ENCODE results near the gene OOEP.

Gene OOEP

DNA sequence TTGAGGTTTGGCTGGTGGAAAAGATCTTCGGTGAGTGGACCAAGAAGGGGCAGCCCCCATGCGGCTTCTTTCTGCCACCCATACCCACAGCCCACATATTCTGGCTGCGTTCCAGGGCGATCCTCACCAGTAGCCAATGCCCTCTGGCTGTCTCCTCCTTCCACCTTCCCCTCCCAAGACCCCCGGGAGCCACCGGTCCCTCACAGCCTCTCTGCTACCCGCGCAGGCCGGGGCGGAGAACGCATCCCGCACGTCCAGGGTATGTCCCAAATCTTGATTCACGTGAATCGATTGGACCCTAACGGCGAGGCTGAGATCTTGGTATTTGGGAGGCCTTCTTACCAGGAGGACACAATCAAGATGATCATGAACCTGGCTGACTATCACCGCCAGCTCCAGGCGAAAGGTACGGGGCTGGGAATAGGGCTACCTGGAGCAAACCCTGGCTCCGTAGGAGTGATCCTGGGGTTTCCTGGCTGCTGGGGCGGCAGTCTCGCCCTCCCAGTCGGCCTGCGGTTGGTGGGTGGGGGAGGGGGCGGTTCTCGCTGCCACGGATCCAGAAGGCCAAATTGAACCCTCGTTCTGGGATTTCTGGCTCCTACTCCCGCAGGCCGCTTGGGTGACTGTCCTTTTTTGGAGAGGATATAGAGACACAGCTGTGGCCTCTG, 6.7 kb downstream of the OOEP start:
- no peak overlapping the region for H3K4me3 ChIP-seq (ENCODE audit: low read length)
- H3K9me3 ChIP-seq (ENCODE audit: control insufficient read depth, low read length) = no peaks in the 10 kb centered on the region
- no peaks in the 10 kb centered on the region for H3K27me3 ChIP-seq (ENCODE audit: control insufficient read depth, insufficient read depth, low read length)
- H3K36me3 ChIP-seq (ENCODE audit: control insufficient read depth, insufficient read depth, low read length) = no peaks in the 10 kb centered on the region
- no peaks in the 10 kb centered on the region for H3K4me1 ChIP-seq (ENCODE audit: control insufficient read depth, insufficient read depth, low read length)
- no peak overlapping the region for H3K9ac ChIP-seq (ENCODE audit: low read length)

- Histone ChIP-seq H3K9ac (ENCODE audit: low read length) (no peak within 1 kb of the TSS), H3K36me3 (ENCODE audit: control insufficient read depth, insufficient read depth, low read length) (no peaks in the 10 kb centered on the region), H3K27me3 (ENCODE audit: control insufficient read depth, insufficient read depth, low read length) (no peaks in the 10 kb centered on the region), H3K4me3 (ENCODE audit: low read length) (no peak within 1 kb of the TSS), H3K9me3 (ENCODE audit: control insufficient read depth, low read length) (no peaks in the 10 kb centered on the region), H3K4me1 (ENCODE audit: control insufficient read depth, insufficient read depth, low read length) (no peaks in the 10 kb centered on the region)
Measured at GRCh38 chr6:73362358-73362757, 7.3 kb downstream of the OOEP start, which contains the start of gene KHDC3L. Gene KHDC3L (plus strand): TSS chr6:73362658. CDS start chr6:73362730, 72 bp downstream.

DNA sequence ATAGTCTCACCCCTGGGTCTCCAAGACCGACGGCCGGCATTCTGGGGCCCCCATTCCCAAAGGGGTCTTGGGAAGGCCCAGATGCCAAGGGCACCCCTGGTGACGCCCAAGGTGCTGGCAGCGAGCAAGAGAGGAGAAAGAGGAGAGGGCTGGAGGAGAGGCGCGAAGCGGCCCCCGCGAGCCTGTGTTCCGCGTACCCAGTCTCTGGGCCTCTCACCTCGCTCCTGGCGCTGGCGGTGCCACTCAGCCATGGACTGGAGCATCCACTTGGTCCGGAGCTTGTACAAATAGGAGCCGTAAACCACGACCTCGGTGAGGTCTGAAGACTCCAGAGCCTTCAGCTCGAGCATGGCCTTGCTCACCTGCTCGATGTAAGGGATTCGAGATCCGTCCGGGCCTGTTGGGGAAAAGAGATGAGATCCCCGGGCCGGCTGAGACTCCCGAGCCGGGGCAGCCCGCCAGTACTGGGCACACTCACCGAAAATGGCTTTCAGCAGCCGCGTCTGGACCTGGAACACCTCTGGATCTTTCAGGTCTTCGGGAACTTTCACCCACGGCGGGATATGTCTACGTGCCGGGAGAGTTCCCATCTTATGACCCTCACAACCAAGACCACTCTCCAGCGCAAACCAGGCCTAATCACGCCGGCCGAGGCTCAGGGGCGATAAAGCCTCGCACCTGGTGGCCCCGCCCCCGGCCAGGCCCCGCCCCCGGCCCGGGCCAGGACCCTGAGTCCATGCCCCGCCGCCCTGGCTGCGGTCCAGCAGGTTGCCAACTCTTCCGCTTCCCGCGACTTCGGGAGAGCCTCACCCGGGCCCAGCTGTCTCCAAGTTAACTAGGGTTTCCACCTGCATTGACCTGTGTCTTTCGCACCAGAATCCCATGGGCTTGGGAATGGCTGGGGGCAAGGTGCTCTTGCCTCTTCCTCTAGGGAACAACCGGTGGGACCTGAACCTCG, 15.8 kb downstream of the OOEP start, which contains the start of gene DPPA5:
DPPA5 (minus strand) TSS at position 641 of the 958 bp plus-strand sequence; CDS start at position 590, 51 bp downstream.
- no peaks in the 10 kb centered on the region for H3K36me3 ChIP-seq (ENCODE audit: control insufficient read depth, insufficient read depth, low read length)
- no peaks in the 10 kb centered on the region for H3K9me3 ChIP-seq (ENCODE audit: control insufficient read depth, low read length)
- H3K9ac ChIP-seq (ENCODE audit: low read length) = no peak within 1 kb of the TSS
- peaks cover 16% of the 10 kb centered on the region for H3K27me3 ChIP-seq (ENCODE audit: control insufficient read depth, insufficient read depth, low read length)
- H3K4me3 ChIP-seq (ENCODE audit: low read length) = no peak within 1 kb of the TSS
- H3K4me1 ChIP-seq (ENCODE audit: control insufficient read depth, insufficient read depth, low read length) = no peaks in the 10 kb centered on the region

DNA sequence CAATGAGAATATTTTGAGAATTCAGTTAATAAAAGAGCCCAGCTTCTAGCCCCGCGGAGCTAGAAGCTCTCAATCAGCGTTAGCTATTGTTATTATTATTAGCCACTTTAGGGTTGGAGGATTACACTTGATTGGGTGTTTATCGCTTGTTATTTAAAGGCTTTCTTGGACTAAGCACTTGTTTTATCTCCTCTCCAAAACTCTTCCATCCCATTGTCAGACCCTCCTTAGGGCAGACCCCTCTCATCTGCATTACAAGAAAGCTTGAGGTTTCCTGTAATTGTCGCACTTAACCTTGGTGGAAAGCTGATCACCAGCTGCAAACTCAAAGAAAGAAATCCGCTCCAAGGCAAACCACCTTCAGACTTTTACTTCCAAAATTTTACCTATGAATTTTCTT, 20.4 kb downstream of the OOEP start:
- Histone ChIP-seq H3K4me3 (ENCODE audit: low read length) (no peak overlapping the region), H3K4me1 (ENCODE audit: control insufficient read depth, insufficient read depth, low read length) (no peaks in the 10 kb centered on the region), H3K9ac (ENCODE audit: low read length) (no peak overlapping the region), H3K36me3 (ENCODE audit: control insufficient read depth, insufficient read depth, low read length) (no peaks in the 10 kb centered on the region), H3K27me3 (ENCODE audit: control insufficient read depth, insufficient read depth, low read length) (peaks cover 17% of the 10 kb centered on the region), H3K9me3 (ENCODE audit: control insufficient read depth, low read length) (no peaks in the 10 kb centered on the region)

DNA sequence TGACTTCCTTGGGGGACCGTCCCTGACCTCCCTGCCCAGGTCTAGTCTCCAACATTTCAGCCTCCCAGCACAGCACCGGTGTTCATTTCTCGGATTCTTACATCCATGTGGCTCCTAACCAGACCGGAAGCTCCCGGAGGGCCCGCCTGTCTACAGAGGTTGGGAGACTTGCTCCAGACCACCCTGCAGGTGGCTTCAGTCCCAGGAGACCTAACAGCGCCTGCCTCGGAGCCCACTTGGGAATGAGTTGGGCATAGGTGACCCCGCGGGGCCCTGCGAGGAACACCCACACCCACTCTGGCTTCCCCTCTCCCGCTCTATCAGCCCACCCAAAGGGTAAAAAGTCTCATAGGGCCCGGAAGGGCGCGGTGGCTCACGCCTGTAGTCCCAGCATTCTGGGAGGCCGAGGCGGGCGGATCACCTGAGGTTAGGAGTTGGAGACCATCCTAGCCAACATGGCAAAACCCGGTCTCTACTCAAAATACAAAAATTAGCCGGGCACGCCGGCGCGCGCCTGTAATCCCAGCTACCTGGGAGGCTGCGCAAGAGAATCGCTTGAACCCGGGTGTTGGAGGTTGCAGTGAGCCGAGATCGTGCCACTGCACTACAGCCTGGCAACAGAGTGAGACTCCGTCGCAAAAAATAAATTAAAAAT, 21.0 kb downstream of the OOEP start:
- H3K4me1 ChIP-seq (ENCODE audit: control insufficient read depth, insufficient read depth, low read length) = no peaks in the 10 kb centered on the region
- peaks cover 17% of the 10 kb centered on the region for H3K27me3 ChIP-seq (ENCODE audit: control insufficient read depth, insufficient read depth, low read length)
- H3K36me3 ChIP-seq (ENCODE audit: control insufficient read depth, insufficient read depth, low read length) = no peaks in the 10 kb centered on the region
- H3K4me3 ChIP-seq (ENCODE audit: low read length) = no peak overlapping the region
- H3K9ac ChIP-seq (ENCODE audit: low read length) = no peak overlapping the region
- H3K9me3 ChIP-seq (ENCODE audit: control insufficient read depth, low read length) = no peaks in the 10 kb centered on the region

DNA sequence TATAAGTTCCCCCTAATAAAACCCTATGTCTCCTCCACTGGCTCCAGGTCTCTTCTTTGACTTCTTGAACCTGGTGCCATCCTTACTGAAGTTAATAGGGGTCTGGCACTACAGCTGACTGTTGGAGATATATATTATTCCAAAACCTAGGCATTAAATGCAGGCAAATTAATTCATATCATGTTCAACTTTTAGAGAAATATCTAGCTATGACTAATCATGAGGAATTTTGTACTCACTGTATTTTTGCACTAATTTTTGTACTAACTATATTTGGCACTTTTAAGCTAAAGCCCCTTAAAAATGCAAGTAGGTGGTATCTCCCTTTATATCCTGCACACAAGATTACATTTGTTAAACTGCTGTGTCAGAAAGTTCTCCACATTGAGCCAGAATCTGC, 26.5 kb downstream of the OOEP start:
- Histone ChIP-seq H3K27me3 (ENCODE audit: control insufficient read depth, insufficient read depth, low read length) (no peaks in the 10 kb centered on the region), H3K9me3 (ENCODE audit: control insufficient read depth, low read length) (no peaks in the 10 kb centered on the region), H3K36me3 (ENCODE audit: control insufficient read depth, insufficient read depth, low read length) (no peaks in the 10 kb centered on the region), H3K4me3 (ENCODE audit: low read length) (no peak overlapping the region), H3K9ac (ENCODE audit: low read length) (no peak overlapping the region), H3K4me1 (ENCODE audit: control insufficient read depth, insufficient read depth, low read length) (no peaks in the 10 kb centered on the region)

DNA sequence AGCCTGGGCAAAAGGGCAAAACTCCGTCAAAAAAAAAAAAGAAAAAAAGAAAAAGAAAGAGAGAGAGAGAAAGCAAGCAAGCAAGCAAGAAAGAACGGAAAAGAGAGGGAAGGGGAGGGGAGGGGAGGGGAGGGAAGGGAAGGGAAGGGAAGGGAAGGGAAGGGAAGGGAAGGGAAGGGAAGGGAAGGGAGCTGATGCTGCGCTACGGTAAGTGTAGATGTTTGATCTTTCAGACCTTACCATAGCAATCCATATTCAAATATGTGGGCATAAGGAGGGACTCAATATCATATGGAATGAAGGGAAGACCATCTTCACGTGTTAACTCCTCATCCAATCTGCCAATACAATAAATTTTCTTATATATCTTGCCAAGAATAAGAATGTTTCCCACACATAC, 27.5 kb downstream of the OOEP start:
- Histone ChIP-seq H3K4me3 (ENCODE audit: low read length) (no peak overlapping the region), H3K9ac (ENCODE audit: low read length) (no peak overlapping the region), H3K4me1 (ENCODE audit: control insufficient read depth, insufficient read depth, low read length) (no peaks in the 10 kb centered on the region), H3K27me3 (ENCODE audit: control insufficient read depth, insufficient read depth, low read length) (no peaks in the 10 kb centered on the region), H3K9me3 (ENCODE audit: control insufficient read depth, low read length) (no peaks in the 10 kb centered on the region), H3K36me3 (ENCODE audit: control insufficient read depth, insufficient read depth, low read length) (no peaks in the 10 kb centered on the region)

DNA sequence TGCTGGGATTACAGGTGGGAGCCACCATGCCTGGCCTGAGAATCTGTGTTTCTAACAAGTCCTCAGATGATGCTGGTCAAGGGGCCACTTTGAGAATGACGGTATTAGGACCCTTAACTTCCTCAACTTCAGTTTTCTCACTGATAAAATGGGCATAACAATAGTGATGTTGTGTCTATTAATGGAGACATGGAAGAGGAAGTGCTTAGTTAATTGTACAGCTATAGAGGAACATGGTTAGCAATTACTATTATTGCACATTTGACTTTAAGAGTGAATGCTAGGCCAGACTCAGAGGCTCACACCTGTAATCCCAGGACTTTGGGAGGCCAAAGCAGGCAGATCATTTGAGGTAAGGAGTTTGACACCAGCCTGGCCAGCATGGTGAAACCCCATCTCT, 28.4 kb downstream of the OOEP start:
- H3K9ac ChIP-seq (ENCODE audit: low read length) = no peak overlapping the region
- no peaks in the 10 kb centered on the region for H3K36me3 ChIP-seq (ENCODE audit: control insufficient read depth, insufficient read depth, low read length)
- no peak overlapping the region for H3K4me3 ChIP-seq (ENCODE audit: low read length)
- no peaks in the 10 kb centered on the region for H3K4me1 ChIP-seq (ENCODE audit: control insufficient read depth, insufficient read depth, low read length)
- no peaks in the 10 kb centered on the region for H3K9me3 ChIP-seq (ENCODE audit: control insufficient read depth, low read length)
- no peaks in the 10 kb centered on the region for H3K27me3 ChIP-seq (ENCODE audit: control insufficient read depth, insufficient read depth, low read length)

DNA sequence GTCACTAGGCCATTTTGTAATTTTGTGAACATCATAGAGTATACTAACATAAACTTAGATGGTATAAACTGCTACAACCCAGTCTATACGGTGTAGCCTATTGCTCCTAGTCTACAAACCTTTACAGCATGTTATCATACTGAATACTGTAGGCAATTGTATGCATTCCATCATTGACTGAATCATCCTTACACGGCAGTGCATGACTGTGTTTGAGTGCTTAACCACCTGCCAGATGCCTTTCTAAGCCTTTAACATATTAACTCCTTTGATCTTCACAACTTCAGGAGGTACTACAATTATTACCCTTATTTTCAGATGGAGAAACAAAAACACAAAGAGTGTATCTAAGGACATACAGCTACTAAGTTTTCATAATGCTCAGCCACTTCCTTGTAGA, 29.6 kb downstream of the OOEP start:
- no peaks in the 10 kb centered on the region for H3K4me1 ChIP-seq (ENCODE audit: control insufficient read depth, insufficient read depth, low read length)
- H3K9ac ChIP-seq (ENCODE audit: low read length) = no peak overlapping the region
- H3K4me3 ChIP-seq (ENCODE audit: low read length) = no peak overlapping the region
- H3K9me3 ChIP-seq (ENCODE audit: control insufficient read depth, low read length) = no peaks in the 10 kb centered on the region
- H3K27me3 ChIP-seq (ENCODE audit: control insufficient read depth, insufficient read depth, low read length) = no peaks in the 10 kb centered on the region
- no peaks in the 10 kb centered on the region for H3K36me3 ChIP-seq (ENCODE audit: control insufficient read depth, insufficient read depth, low read length)

- Histone ChIP-seq H3K9ac (ENCODE audit: low read length) (no peak overlapping the region), H3K36me3 (ENCODE audit: control insufficient read depth, insufficient read depth, low read length) (no peaks in the 10 kb centered on the region), H3K4me3 (ENCODE audit: low read length) (no peak overlapping the region), H3K4me1 (ENCODE audit: control insufficient read depth, insufficient read depth, low read length) (no peaks in the 10 kb centered on the region), H3K9me3 (ENCODE audit: control insufficient read depth, low read length) (no peaks in the 10 kb centered on the region), H3K27me3 (ENCODE audit: control insufficient read depth, insufficient read depth, low read length) (no peaks in the 10 kb centered on the region)
Measured at GRCh38 chr6:73339340-73339739, 30.4 kb downstream of the OOEP start.

DNA sequence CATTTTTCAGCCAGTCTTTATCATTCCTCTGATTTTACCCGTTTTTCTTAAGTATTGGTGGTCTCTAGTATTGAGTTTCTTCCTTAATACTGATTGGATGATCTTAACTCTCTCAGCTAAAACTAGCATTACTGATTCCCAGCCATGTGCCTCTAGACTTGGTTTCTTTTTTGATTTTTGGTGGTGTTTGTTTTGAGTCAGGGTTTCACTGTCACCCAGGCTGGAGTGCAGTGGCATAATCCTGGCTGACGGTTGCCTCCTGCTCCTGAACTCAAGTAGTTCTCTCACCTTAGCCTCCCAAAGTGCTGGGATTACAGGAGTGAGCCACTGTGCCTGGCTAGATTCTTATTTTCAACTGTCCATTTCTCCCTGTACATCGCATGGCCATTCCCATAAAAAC, 40.5 kb downstream of the OOEP start:
- Histone ChIP-seq H3K4me3 (ENCODE audit: low read length) (no peak overlapping the region), H3K4me1 (ENCODE audit: control insufficient read depth, insufficient read depth, low read length) (no peaks in the 10 kb centered on the region), H3K9me3 (ENCODE audit: control insufficient read depth, low read length) (no peaks in the 10 kb centered on the region), H3K27me3 (ENCODE audit: control insufficient read depth, insufficient read depth, low read length) (no peaks in the 10 kb centered on the region), H3K9ac (ENCODE audit: low read length) (no peak overlapping the region), H3K36me3 (ENCODE audit: control insufficient read depth, insufficient read depth, low read length) (no peaks in the 10 kb centered on the region)

DNA sequence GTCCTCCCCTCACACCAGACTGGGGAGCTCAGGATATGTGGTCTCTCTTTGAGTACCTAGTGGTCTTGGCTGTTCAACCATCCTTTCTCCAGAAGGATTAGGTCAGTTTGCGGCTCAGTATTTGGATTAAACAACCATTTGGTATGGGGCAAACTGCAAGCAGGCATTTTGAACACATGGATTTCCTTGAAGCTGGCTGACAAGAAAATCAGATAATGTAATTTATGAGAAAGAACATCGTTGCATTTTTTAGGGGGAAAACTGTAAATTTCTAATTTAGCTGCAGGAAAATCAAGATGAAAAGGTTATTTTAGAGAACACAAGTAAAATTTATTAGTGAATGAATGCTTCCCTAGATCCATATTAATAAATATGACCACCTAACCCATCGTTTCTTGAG, 40.9 kb downstream of the OOEP start:
- Histone ChIP-seq H3K27me3 (ENCODE audit: control insufficient read depth, insufficient read depth, low read length) (no peaks in the 10 kb centered on the region), H3K9me3 (ENCODE audit: control insufficient read depth, low read length) (no peaks in the 10 kb centered on the region), H3K36me3 (ENCODE audit: control insufficient read depth, insufficient read depth, low read length) (no peaks in the 10 kb centered on the region), H3K4me1 (ENCODE audit: control insufficient read depth, insufficient read depth, low read length) (no peaks in the 10 kb centered on the region), H3K4me3 (ENCODE audit: low read length) (no peak overlapping the region), H3K9ac (ENCODE audit: low read length) (no peak overlapping the region)

All from mucosa of stomach (tissue), 1 donor.